ENCODE measurements around the gene NYAP2. TPM values are rescaled to one million over a fixed set of nuclear protein-coding genes. Genes with fewer than 3 reads are reported as not detected.

Gene NYAP2
- total RNA-seq: under 1 TPM in 1 of 2 experiments, not detected in 1; 0.06 TPM

- Mint-ChIP-seq H3K9me3 (no peaks in the 10 kb centered on the region), H3K4me1 (no peaks in the 10 kb centered on the region), H3K4me3 (no peak within 1 kb of the TSS), H3K27ac (no peak within 1 kb of the TSS), H3K36me3 (no peaks in the 10 kb centered on the region), H3K27me3 (peaks cover 36% of the 10 kb centered on the region)
- no peak for DNase-seq
Measured at GRCh38 chr2:225399504-225399903, at the start of gene NYAP2. TSS of gene NYAP2 (plus strand) at chr2:225399710. CDS start at chr2:225408881, 9,171 bp downstream.

DNA sequence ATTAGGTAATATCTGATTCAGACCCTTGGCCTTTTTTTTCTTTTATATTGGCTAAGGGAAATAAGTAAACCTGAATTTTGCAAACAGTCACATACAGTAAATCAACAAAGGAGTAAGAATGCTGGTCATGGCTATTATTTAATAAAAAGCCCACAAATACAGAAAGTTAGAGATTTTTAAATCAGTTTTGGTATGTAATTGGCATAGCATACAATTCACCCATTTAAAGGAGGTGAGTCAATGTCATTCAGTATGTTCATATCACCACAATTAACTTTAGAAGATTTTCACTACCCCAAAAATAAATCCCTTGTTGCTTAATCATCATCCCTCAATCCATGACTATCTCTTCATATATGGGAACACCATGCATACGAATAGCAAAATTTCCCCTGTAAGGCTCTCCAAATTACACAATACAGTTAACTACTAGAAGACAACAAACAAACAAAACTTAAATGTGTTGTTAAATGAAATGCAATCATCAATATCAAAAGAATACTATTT lies 45.9 kb upstream of the NYAP2 start:
- Mint-ChIP-seq H3K27ac (no peak overlapping the region), H3K4me1 (peaks cover 2% of the 10 kb centered on the region), H3K36me3 (no peaks in the 10 kb centered on the region), H3K4me3 (no peak overlapping the region), H3K27me3 (peaks cover 17% of the 10 kb centered on the region), H3K9me3 (no peaks in the 10 kb centered on the region)
- no peak for DNase-seq

- no peak overlapping the region for H3K27ac Mint-ChIP-seq
- H3K9me3 Mint-ChIP-seq: no peaks in the 10 kb centered on the region
- H3K4me3 Mint-ChIP-seq: no peak overlapping the region
- H3K4me1 Mint-ChIP-seq: peaks cover 2% of the 10 kb centered on the region
- H3K36me3 Mint-ChIP-seq: no peaks in the 10 kb centered on the region
- peaks cover 17% of the 10 kb centered on the region for H3K27me3 Mint-ChIP-seq
- DNase-seq: no peak
Measured at GRCh38 chr2:225354281-225354774, 45.2 kb upstream of the NYAP2 start.

- H3K36me3 Mint-ChIP-seq: no peaks in the 10 kb centered on the region
- peaks cover 2% of the 10 kb centered on the region for H3K4me1 Mint-ChIP-seq
- no peak for DNase-seq
- no peak overlapping the region for H3K4me3 Mint-ChIP-seq
- no peak overlapping the region for H3K27ac Mint-ChIP-seq
- H3K27me3 Mint-ChIP-seq: peaks cover 12% of the 10 kb centered on the region
- H3K9me3 Mint-ChIP-seq: no peaks in the 10 kb centered on the region
Measured at GRCh38 chr2:225355788-225356187, 43.7 kb upstream of the NYAP2 start.

DNA sequence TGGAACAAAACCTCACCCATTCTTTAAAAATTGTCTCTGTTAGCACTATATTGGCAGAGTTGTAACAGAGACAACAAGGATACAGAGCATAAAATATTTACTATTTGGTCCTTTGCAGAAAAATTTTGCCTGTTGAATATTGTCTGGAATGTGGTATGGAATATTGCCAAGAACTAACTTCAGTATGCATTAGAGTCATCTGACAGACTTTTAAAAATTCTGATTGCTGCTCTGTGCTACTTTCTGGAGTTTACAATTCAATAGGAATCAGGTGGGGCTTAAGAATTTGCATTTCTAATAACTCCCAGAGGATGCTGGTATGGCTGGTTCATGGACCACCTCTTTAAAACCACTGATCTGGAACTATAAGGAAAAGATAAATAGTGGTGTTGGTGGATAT lies 32.8 kb upstream of the NYAP2 start:
- Mint-ChIP-seq H3K4me3 (no peak overlapping the region), H3K4me1 (no peaks in the 10 kb centered on the region), H3K27ac (no peak overlapping the region), H3K36me3 (no peaks in the 10 kb centered on the region), H3K27me3 (no peaks in the 10 kb centered on the region), H3K9me3 (no peaks in the 10 kb centered on the region)
- no peak for DNase-seq

DNA sequence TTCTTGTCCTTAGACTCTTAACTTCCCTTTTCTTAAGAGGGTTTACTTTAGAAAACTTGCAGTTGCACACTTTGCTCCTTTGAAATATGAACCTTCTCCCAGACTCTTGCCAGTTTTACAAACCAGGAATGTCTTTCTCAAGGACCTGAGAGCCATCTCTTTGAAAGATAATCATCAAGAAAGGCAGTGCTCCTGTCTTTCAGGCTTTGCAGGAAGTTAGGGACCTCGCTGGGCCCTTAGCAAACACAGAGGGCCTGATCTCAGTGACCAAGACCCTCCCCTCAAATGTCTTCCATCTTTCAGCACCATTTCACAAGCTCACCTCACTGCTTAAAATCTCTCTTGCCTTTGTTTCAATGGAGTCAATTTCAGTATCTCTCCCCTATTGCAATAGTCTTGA lies 32.0 kb upstream of the NYAP2 start:
- no peaks in the 10 kb centered on the region for H3K9me3 Mint-ChIP-seq
- H3K27me3 Mint-ChIP-seq: no peaks in the 10 kb centered on the region
- no peaks in the 10 kb centered on the region for H3K4me1 Mint-ChIP-seq
- no peaks in the 10 kb centered on the region for H3K36me3 Mint-ChIP-seq
- no peak overlapping the region for H3K4me3 Mint-ChIP-seq
- DNase-seq: no peak
- no peak overlapping the region for H3K27ac Mint-ChIP-seq

DNA sequence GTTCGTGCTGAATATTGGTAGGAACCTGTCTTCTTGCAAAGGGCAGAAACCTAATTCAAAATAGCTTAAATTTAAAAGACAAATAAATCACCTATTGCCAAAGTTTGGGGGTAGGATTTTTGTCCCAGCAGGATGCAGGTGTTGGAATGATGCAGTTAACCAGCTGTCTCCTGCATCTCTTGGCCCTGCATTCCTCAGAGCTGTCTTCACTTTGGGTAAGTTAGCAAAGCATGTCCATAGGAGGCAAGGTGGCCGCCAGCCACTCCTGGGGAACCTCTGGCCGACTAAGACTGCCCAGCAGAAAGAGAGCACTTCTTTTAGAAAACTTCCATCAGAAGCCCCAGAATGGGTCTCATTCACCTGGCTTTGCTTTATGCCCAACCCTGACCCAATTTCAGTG lies 20.5 kb upstream of the NYAP2 start:
- no peak overlapping the region for H3K4me3 Mint-ChIP-seq
- no peaks in the 10 kb centered on the region for H3K36me3 Mint-ChIP-seq
- no peaks in the 10 kb centered on the region for H3K9me3 Mint-ChIP-seq
- no peaks in the 10 kb centered on the region for H3K4me1 Mint-ChIP-seq
- no peak for DNase-seq
- no peak overlapping the region for H3K27ac Mint-ChIP-seq
- peaks cover 7% of the 10 kb centered on the region for H3K27me3 Mint-ChIP-seq

DNA sequence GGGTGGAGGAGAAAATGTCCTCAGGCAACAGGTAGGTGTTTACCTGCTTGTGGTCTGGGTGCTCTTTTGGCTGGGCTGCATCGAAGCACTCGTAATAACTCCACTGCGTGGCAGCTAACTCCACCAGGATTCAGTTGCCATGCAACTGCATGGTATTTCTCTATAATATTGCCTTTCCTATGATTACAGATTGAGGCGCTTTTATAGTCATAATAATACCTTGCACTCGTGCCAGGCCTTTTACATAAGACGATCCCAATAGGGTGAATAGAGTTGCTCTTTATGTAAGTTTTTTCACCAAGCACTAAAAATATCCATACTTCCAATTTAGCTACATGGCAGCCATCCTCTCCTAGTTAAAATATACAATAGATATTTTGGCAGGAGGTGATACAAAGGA lies 19.7 kb upstream of the NYAP2 start:
- Mint-ChIP-seq H3K4me1 (no peaks in the 10 kb centered on the region), H3K27ac (no peak overlapping the region), H3K36me3 (no peaks in the 10 kb centered on the region), H3K27me3 (peaks cover 7% of the 10 kb centered on the region), H3K9me3 (no peaks in the 10 kb centered on the region), H3K4me3 (no peak overlapping the region)
- no peak for DNase-seq

DNA sequence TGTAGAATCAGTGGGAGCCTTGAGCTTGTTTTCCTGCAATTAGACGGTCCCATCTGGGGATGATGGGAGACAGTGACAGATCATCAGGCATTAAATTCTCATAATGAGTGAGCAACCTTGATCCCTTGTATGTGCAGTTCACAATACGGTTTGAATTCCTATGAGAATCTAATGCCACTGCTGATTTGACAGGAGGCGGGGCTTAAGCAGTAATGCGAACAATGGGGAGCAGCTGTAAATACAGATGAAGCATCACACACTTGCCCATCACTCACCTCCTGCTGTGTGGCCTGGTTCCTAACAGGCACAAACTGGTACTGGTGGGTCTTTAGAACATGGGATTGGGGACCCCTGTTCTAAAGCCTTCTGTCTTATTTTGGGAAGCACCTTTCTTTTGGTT lies 17.9 kb upstream of the NYAP2 start:
- H3K9me3 Mint-ChIP-seq: no peaks in the 10 kb centered on the region
- H3K27me3 Mint-ChIP-seq: peaks cover 7% of the 10 kb centered on the region
- no peak for DNase-seq
- H3K36me3 Mint-ChIP-seq: no peaks in the 10 kb centered on the region
- H3K27ac Mint-ChIP-seq: no peak overlapping the region
- no peaks in the 10 kb centered on the region for H3K4me1 Mint-ChIP-seq
- no peak overlapping the region for H3K4me3 Mint-ChIP-seq

DNA sequence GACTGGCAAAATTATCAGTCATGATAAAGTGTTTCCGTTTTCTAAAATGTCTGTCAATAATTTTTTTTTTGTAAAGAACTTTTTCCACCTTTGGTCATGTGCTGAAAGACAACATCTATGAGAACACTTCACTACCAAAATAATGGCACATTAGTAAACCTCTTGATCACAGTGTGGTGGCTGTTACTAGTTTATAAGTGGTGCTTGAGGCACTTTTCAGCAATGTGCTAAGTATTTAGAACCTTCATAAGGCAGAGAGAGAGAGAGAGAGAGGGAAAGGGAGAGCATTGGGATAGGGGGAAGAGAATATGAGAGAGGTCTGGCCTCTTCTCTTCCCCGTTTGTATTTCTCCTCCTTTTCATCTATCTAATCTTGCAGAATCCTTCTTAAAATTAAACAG lies 1.1 kb upstream of the NYAP2 start:
- Mint-ChIP-seq H3K4me3 (no peak overlapping the region), H3K4me1 (no peaks in the 10 kb centered on the region), H3K36me3 (no peaks in the 10 kb centered on the region), H3K9me3 (no peaks in the 10 kb centered on the region), H3K27me3 (peaks cover 36% of the 10 kb centered on the region), H3K27ac (no peak overlapping the region)
- DNase-seq: no peak

- Mint-ChIP-seq H3K9me3 (no peaks in the 10 kb centered on the region), H3K4me3 (no peak overlapping the region), H3K36me3 (no peaks in the 10 kb centered on the region), H3K27ac (no peak overlapping the region), H3K4me1 (no peaks in the 10 kb centered on the region), H3K27me3 (peaks cover 36% of the 10 kb centered on the region)
- no peak for DNase-seq
Measured at GRCh38 chr2:225400060-225400511, 576 bp downstream of the NYAP2 start.

GRCh38 chr2:225400546-225401400 lies 1.3 kb downstream of the NYAP2 start:
- Mint-ChIP-seq H3K9me3 (no peaks in the 10 kb centered on the region), H3K27me3 (peaks cover 36% of the 10 kb centered on the region), H3K4me1 (no peaks in the 10 kb centered on the region), H3K36me3 (no peaks in the 10 kb centered on the region), H3K27ac (no peak overlapping the region), H3K4me3 (no peak overlapping the region)
- DNase-seq: no peak

GRCh38 chr2:225402210-225402776 lies 2.8 kb downstream of the NYAP2 start:
- no peak overlapping the region for H3K4me3 Mint-ChIP-seq
- no peaks in the 10 kb centered on the region for H3K9me3 Mint-ChIP-seq
- H3K4me1 Mint-ChIP-seq: no peaks in the 10 kb centered on the region
- no peak for DNase-seq
- H3K36me3 Mint-ChIP-seq: no peaks in the 10 kb centered on the region
- H3K27me3 Mint-ChIP-seq: peaks cover 34% of the 10 kb centered on the region
- no peak overlapping the region for H3K27ac Mint-ChIP-seq

DNA sequence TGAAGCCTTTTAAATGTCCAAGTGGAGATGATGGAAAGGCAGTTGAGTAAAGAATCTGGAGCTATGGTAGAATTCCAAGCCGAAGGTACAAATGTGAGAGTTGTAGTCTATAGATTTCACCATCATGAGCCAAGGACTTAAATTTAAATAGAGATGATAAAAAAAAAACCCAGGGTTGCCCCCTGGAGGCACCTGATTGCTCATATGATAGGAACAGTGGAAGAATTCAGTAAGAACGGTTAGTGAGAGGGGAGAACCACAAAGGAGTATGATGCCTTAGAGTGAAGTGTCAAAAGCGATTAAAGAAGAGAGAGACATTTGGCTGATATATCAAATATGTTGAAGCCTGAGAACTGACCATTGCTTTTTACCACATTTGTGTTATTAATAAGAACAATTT lies 11.9 kb downstream of the NYAP2 start:
- no peaks in the 10 kb centered on the region for H3K36me3 Mint-ChIP-seq
- H3K9me3 Mint-ChIP-seq: no peaks in the 10 kb centered on the region
- H3K4me1 Mint-ChIP-seq: no peaks in the 10 kb centered on the region
- DNase-seq: no peak
- H3K27ac Mint-ChIP-seq: no peak overlapping the region
- peaks cover 11% of the 10 kb centered on the region for H3K27me3 Mint-ChIP-seq
- H3K4me3 Mint-ChIP-seq: no peak overlapping the region

DNA sequence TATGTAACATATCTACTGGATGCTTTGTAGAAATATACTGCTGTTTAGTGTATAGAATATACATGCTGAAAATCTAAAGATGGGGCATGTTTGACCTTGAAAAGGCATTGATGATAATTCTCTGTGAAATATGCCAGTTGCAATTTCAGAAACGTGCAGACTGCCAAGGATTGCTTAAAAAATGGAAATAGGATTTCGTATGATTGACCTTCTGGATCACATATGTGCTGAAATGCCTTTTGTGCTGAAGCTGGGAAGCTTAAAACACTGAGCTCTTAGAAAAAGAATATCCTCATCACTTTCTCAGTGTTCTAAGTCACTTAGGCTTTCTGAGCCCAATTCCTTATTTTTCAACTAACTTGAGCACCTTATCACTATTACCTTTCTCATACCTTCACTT lies 14.3 kb downstream of the NYAP2 start:
- DNase-seq: no peak
- Mint-ChIP-seq H3K27me3 (peaks cover 11% of the 10 kb centered on the region), H3K4me3 (no peak overlapping the region), H3K9me3 (no peaks in the 10 kb centered on the region), H3K27ac (no peak overlapping the region), H3K4me1 (no peaks in the 10 kb centered on the region), H3K36me3 (no peaks in the 10 kb centered on the region)
